ENCODE measurements around the gene GRB2.

GRCh38 chr17:75344666-75345065 is 60.8 kb downstream of the GRB2 start:
- TF ChIP-seq YY1 (IDR thresholded peaks at IDR 0.05; ENCODE audit: insufficient read depth, insufficient read length) (no peak), ZNF274 (IDR thresholded peaks at IDR 0.05; ENCODE audit: low read depth, low read length) (no peak), SUZ12 (IDR thresholded peaks at IDR 0.05; ENCODE audit: extremely low read depth, insufficient read depth, insufficient read length) (no peak)
